ENCODE results near the gene TBC1D5. TPM values are rescaled to one million over a fixed set of nuclear protein-coding genes. Genes with fewer than 3 reads are reported as not detected.
"Not testable (repeated sequence)": the region's sequence is repeated elsewhere in the genome, so short reads cannot be mapped to it uniquely, and the experiment has no call there.

The TBC1D5 gene
- total RNA-seq, 1 donor from 2014 or later, result 55.6 TPM

- Mint-ChIP-seq H3K9me3 (ENCODE audit: low read depth) (no peaks in the 10 kb centered on the region), H3K27ac (no peak overlapping the region), H3K36me3 (ENCODE audit: insufficient read depth) (peaks cover 9% of the 10 kb centered on the region), H3K4me1 (ENCODE audit: low read depth) (peaks cover 11% of the 10 kb centered on the region), H3K4me3 (ENCODE audit: low read depth) (no peak overlapping the region), H3K27me3 (no peaks in the 10 kb centered on the region)
- no peak for TF ChIP-seq CTCF (IDR thresholded peaks at IDR 0.05; ENCODE audit: unreplicated experiment)
- no peak for DNase-seq (ENCODE audit: low spot score, unreplicated experiment)
These were observed 340.5 kb downstream of the TBC1D5 start for GRCh38 chr3:17401912-17402311.

GRCh38 chr3:17399586-17399985, 342.8 kb downstream of the TBC1D5 start:
- no peak overlapping the region for H3K4me3 Mint-ChIP-seq (ENCODE audit: low read depth)
- H3K36me3 Mint-ChIP-seq (ENCODE audit: insufficient read depth), result peaks cover 13% of the 10 kb centered on the region
- no peak for TF ChIP-seq CTCF (IDR thresholded peaks at IDR 0.05; ENCODE audit: unreplicated experiment)

GRCh38 chr3:17398959-17399551, 343.4 kb downstream of the TBC1D5 start:
- no peak for TF ChIP-seq CTCF (IDR thresholded peaks at IDR 0.05; ENCODE audit: unreplicated experiment)
- no peaks in the 10 kb centered on the region for H3K9me3 Mint-ChIP-seq (ENCODE audit: low read depth)
- H3K4me1 Mint-ChIP-seq (ENCODE audit: low read depth), result peaks cover 8% of the 10 kb centered on the region
- peaks cover 11% of the 10 kb centered on the region for H3K36me3 Mint-ChIP-seq (ENCODE audit: insufficient read depth)
- no peak overlapping the region for H3K4me3 Mint-ChIP-seq (ENCODE audit: low read depth)
- no peak overlapping the region for H3K27ac Mint-ChIP-seq
- no peak for DNase-seq (ENCODE audit: low spot score, unreplicated experiment)
- no peaks in the 10 kb centered on the region for H3K27me3 Mint-ChIP-seq

More at GRCh38 chr3:17399586-17399985, 342.8 kb downstream of the TBC1D5 start:
- Mint-ChIP-seq H3K27me3 (no peaks in the 10 kb centered on the region), H3K4me1 (ENCODE audit: low read depth) (peaks cover 10% of the 10 kb centered on the region), H3K9me3 (ENCODE audit: low read depth) (no peaks in the 10 kb centered on the region), H3K27ac (no peak overlapping the region)
- no peak for DNase-seq (ENCODE audit: low spot score, unreplicated experiment)

GRCh38 chr3:17396036-17396435, 346.4 kb downstream of the TBC1D5 start:
- DNase-seq (ENCODE audit: low spot score, unreplicated experiment), result no peak
- H3K27ac Mint-ChIP-seq, result no peak overlapping the region
- no peak for TF ChIP-seq CTCF (IDR thresholded peaks at IDR 0.05; ENCODE audit: unreplicated experiment)
- no peaks in the 10 kb centered on the region for H3K27me3 Mint-ChIP-seq
- H3K36me3 Mint-ChIP-seq (ENCODE audit: insufficient read depth), result peaks cover 28% of the 10 kb centered on the region
- no peak overlapping the region for H3K4me3 Mint-ChIP-seq (ENCODE audit: low read depth)
- peaks cover 1% of the 10 kb centered on the region for H3K4me1 Mint-ChIP-seq (ENCODE audit: low read depth)
- H3K9me3 Mint-ChIP-seq (ENCODE audit: low read depth), result peaks cover 12% of the 10 kb centered on the region

GRCh38 chr3:17394541-17395155, 347.8 kb downstream of the TBC1D5 start:
- no peak for DNase-seq (ENCODE audit: low spot score, unreplicated experiment)
- no peak overlapping the region for H3K27ac Mint-ChIP-seq
- H3K4me1 Mint-ChIP-seq (ENCODE audit: low read depth), result peaks cover 1% of the 10 kb centered on the region
- no peak overlapping the region for H3K4me3 Mint-ChIP-seq (ENCODE audit: low read depth)
- H3K27me3 Mint-ChIP-seq, result no peaks in the 10 kb centered on the region
- TF ChIP-seq CTCF (IDR thresholded peaks at IDR 0.05; ENCODE audit: unreplicated experiment), result no peak
- H3K9me3 Mint-ChIP-seq (ENCODE audit: low read depth), result peaks cover 12% of the 10 kb centered on the region
- peaks cover 30% of the 10 kb centered on the region for H3K36me3 Mint-ChIP-seq (ENCODE audit: insufficient read depth)

GRCh38 chr3:17392516-17392915, 349.9 kb downstream of the TBC1D5 start:
- not testable (repeated sequence) for H3K4me1 Mint-ChIP-seq (ENCODE audit: low read depth); H3K27me3 Mint-ChIP-seq; H3K27ac Mint-ChIP-seq; H3K4me3 Mint-ChIP-seq (ENCODE audit: low read depth); DNase-seq (ENCODE audit: low spot score, unreplicated experiment)
- Mint-ChIP-seq H3K36me3 (ENCODE audit: insufficient read depth) (peaks cover 29% of the 10 kb centered on the region), H3K9me3 (ENCODE audit: low read depth) (peaks cover 12% of the 10 kb centered on the region)
